HG02571 (cell line): ENCODE measurements around the gene POLDIP2.

Source experiments
- ATAC-seq: cut with Tn5 transposase; IDR thresholded peaks from one replicate; pipeline ENCODE4 v1.9.1; 2021; ENCODE audit warnings: mild to moderate bottlenecking, moderate library complexity; ENCODE audit not compliant: unreplicated experiment

Gene POLDIP2, protein sequence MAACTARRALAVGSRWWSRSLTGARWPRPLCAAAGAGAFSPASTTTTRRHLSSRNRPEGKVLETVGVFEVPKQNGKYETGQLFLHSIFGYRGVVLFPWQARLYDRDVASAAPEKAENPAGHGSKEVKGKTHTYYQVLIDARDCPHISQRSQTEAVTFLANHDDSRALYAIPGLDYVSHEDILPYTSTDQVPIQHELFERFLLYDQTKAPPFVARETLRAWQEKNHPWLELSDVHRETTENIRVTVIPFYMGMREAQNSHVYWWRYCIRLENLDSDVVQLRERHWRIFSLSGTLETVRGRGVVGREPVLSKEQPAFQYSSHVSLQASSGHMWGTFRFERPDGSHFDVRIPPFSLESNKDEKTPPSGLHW

DNA sequence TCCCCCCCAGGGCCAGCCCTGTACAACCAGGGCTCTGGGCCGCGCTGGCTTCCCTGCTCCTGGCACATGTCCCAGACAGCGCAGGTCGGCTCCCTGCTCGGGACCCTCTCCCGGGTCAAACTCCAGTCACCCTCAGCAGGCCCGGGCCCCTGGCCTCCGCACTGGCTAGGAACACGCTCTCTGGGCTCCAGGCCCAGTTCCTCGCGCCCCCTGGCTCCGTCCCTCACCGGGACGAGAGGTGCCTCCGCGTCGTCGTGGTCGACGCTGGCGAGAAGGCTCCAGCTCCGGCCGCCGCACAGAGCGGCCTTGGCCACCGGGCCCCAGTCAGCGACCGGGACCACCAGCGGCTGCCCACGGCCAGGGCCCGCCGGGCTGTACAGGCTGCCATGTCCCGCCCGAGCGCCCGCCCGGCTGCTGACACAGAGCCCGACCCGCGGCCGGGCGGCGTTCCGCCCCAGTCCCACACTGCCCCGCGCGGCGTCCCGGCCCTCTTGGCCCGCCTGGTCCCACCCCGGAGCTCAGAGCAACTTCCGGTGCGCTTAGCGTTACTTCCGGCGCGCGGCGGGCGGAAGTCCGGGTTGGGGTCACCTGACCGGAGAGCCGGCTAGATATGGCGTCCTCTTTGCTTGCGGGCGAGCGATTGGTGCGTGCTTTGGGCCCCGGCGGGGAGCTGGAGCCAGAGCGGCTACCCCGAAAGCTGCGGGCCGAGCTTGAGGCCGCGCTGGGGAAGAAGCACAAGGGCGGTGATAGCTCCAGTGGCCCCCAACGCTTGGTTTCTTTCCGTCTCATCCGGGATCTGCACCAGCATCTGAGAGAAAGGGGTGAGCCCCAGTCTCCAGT lies at the start of gene POLDIP2:
Gene POLDIP2, minus strand, starts transcription at position 467 of the 840 bp plus-strand sequence. Its CDS starts 79 bp downstream, at position 388.
- ATAC-seq, result peak; percentile 94

DNA sequence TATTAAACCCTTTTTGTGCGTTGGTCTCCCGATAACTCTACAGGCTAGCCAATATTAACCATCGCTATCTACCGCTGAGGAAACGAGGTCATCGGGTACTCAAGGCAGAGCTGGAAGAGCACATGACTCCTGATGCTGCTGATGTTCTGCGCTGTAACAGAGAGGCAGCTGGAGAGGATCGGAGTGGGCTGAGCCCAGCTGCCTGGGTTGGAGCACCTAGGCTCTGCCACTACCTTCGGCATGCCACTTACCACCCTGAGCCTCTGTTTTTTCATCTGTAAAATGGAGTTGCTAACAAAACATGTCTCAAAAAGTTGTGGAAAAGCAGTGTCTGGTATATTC lies 49.1 kb upstream of the POLDIP2 start:
- no peak for ATAC-seq

DNA sequence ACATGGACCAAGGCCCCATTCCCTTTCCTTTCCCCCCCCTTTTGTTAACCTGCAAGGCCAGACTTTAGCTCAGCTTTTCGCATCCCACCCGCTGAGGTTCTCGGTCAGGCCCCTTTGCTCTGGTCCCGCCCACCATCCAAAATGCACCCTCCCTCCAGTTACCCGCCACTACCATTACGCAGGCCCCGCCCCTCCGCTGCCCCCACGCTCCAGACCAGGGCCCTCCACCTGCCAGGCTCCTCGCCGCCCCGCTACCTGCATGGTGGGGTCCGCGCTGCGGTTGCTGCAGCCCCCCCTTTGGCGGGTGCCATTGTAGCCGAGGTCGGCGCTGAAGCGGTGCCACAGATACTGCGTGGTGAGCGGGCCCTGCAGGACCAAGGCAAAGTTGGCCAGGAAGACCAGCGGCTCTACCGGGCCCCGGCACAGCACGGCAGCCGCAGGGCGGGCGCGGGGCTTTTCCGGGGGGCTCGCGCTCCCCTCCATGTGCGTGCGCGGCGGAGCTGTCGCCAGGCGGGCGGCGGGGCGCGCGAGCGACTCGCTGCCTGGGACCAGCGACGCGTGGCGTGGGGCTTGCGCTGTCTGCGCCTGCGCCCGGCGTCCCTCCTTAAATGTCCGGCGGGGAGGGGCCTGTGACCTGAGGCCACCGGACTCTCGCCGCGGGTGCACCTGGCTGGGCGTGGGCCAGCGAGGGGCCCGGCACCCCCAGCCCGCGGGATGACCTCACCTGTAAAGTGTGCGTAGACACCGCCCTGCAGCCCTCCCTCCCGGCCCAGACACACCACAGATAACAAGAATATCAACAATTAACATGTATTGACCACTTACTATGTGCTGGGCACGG lies 48.5 kb upstream of the POLDIP2 start, which contains the start of gene SLC46A1:
Gene SLC46A1, minus strand, starts transcription at position 581 of the 841 bp plus-strand sequence. Its CDS starts 98 bp downstream, at position 483.
- ATAC-seq, result peak; percentile 54

DNA sequence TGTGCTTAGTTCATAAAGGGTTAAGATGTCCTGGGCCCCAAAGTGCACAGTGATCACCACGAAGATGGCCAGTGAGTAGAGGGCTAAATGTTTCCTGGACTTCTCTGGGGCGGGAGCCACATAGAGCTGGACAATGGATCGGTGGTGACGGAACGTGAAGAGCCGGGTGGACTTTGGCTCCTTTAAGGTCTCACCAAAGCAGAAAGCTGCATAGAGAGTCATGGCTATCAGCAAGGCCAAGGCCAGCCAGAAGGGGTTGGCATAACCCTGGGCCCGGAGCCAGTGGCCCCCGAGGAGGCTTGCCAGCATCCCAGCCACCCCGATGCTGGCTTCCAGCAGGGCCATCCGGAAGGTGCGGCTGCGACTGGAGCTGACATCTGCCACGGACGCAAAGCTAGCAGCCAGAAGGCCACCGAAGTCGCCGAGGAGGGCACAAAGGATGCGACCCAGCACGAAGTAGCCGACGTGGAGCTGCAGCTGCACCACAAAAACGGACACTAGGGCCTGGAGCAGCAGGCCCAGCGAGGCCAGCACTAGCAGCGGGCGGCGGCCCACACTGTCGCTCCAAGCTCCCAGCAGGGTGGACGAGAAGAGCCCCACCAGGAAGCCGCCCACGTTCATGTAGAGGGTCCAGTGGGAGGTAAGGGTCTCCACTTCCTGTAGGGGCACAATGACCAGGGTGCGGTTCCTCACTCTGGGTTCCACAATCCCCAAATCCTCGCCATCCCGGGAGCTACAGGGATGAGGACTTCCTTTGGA lies 47.7 kb upstream of the POLDIP2 start:
- ATAC-seq, result no peak

DNA sequence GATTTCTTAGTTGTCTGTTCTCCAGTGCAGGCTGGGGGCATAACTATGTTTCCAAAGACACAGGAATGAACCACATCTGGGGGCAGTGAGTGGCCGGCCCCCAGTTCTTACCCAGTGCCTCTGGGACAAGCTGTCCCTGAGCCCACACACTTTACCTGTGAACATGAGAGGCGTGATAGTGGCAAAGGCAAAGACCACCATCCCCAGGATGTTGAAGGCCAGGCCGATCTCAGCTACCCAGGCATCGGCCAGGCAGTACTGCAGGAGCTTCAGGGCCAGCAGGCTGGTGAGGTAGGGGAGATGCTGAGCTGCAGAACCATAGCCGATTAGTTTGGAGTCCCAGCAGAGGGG lies 47.1 kb upstream of the POLDIP2 start:
- ATAC-seq, result no peak

DNA sequence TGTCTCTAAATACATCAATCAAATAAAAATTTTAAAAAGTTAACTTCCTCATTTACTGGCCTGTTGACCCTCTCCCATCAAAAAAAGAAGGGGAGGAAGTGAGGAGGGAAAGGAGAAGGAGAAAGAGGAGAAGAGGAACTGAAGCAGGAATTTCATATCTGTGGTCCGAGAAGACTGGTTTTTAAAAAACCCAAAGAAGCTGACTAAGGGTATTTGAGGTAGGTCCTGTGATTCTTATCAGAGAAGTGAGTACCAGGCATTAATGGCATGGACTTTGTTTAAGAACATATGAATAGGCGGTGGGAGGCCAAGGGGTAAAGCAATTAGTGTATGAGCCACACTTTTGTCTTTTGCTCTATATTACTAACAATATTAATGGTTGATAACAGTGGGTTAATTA lies 46.7 kb upstream of the POLDIP2 start:
- ATAC-seq, result no peak

DNA sequence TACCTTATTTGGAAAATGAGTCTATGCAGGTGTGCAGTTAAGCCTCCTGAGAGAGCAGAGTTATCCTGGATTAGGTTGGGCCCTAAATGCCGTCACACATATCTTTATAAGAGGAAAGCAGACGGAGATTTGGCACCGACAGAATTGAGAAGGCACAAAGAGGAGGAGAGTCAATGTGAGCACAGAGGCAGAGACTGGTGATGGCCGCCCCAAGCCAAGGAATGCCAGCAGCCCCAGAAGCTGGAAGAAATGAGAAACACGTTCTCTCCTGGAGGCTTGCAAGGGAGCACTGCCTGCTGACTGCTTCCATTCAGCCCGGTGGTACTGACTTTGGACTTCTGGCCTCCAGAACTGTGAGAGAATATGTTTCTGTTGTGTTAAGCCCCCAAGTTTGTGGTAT lies 45.5 kb upstream of the POLDIP2 start:
- no peak for ATAC-seq

DNA sequence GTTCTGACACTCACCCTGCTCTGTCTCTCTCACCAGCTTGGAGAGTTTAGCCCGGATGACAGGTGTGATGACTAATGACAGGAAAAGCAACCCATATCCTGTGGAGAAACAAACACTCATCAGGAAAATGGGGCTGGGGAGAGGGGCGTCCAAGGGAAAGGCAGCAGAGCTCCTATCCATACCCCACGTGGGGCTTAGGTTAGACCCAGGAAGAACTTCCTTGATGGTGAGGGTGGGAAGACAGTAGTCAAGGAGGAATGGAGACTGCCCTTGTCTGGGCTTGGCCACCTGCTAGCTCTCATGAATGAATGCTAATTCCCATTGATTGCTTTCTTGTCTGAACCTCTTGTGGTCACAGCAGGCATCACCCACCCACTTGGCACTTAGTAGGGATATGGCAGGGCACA lies 44.9 kb upstream of the POLDIP2 start:
- no peak for ATAC-seq

DNA sequence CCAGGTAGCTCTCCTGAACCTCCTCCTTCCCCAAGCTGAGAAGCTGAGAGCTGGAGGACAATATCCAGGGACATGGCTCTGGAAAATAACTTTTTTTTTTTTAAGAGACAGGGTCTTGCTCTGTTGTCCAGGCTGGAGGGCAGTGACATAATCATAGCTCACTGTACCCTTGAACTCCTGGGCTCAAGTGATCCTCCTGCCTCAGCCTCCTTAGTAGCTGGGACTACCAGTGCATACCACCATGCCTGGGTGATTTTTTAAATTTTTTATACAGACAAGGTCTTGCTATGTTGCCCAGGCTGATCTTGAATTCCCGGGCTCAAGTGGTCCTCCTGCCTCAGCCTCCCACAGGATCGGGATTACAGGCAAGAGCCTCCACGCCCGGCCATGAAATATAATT lies 42.5 kb upstream of the POLDIP2 start:
- no peak for ATAC-seq

DNA sequence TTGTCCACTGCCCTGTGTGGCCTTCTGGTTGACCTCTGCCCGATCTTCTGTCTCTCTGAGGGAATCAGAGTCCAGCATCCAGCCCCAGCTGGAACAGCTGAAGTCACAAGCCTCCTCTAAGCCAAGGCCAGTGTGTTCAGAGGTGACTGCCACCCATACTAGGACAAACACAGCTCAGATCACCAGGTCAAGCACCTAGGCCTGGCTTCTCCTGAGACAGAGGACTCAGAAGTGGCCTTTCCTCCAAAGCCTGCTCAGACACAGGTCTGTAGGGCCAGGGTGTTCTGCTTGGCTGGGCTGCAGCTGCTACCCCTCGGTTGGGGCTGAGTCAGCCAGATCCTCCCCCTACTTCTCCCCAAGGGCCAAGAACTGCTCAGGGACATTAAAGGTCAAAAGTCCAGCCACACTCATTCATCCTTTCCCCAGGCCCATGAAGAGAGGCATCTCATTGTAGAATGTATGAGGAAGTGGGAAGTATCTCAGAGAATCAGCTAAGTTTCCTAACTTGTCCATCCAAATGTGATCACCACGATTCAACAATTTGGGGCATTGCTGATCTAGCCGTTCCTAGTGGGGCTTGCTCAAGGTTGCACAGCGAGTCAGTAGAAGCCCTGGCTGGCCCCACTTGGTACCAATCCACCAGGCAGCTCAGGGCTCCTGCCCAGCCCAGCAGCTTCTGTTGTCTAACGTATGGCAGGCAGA lies 41.1 kb upstream of the POLDIP2 start:
- no peak for ATAC-seq

DNA sequence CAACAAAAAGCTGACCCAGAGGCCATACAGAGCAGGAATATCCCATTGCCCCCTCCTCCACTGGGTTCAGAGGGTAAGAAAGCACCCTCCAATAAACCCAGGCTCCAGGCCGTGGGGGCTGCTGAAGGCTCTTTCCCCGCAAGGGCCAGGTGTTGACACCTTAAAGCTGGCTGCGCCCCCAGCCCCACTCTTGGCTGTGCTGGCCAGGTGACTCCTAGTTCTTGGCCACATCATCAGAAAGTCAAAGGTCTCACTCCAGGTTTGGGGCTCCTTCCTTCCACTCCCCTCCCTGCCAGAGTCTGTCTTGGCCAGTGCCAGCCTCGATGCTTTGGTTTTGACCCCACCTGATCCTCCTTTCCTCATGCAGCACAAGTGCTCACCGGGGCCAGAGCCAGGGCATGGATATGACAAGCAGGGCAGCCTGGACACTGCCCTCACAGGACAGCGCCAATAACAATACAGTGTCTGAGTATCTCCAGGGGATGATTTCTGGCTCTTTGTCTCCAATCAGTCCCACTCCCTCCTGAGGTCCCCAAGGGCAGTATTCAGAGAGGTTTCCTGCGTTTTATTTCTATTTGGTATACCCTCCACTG lies 40.5 kb upstream of the POLDIP2 start:
- no peak for ATAC-seq

DNA sequence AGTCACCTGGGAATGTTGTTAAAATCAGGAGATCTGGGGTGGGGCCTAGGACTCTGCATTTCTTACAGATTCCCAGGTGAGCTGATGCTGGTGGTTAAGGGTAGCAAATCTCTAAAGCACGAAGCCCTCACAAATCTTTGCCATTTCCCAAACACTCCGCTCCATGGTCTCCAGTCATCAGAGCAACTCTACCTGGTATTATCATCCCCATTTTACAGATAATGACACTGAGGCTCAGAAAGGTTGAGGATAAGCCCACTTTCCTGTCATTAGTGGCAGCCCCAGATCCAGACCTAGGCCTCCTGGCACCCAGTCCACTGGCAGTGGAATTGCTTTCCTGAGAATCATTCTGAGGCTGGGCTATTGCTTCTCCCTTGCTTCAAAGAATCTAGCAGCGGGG lies 39.9 kb upstream of the POLDIP2 start:
- ATAC-seq, result no peak

DNA sequence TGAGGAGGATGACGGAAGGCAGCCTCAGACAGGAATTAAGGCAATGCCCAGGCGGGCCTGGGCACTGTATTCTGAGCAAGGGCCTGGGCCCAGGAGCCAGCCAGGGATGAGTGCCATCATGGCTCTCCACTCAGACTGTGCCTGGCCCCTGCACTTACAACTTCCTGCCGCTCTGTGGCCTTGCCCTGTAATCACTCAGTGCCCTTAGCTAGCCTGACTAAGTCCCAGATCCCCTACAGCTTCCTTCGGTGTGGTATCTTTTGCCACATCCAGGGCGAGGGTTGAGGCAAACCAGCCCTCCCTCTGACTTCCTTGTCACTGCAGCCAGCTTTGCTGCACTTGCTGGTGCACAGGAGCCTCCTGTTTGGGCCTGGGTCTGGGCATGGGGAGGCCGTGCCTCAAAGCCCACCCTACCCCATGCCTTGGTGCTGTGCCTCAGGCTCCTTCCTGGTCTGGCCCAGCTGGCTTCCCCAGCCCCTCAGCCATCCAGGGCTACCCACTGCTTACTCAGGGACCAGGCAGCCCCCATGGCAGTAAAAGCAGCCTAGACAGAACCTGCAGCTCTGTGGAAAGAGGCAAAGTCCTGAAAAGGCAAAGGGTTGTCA lies 39.4 kb upstream of the POLDIP2 start:
- ATAC-seq, result no peak

DNA sequence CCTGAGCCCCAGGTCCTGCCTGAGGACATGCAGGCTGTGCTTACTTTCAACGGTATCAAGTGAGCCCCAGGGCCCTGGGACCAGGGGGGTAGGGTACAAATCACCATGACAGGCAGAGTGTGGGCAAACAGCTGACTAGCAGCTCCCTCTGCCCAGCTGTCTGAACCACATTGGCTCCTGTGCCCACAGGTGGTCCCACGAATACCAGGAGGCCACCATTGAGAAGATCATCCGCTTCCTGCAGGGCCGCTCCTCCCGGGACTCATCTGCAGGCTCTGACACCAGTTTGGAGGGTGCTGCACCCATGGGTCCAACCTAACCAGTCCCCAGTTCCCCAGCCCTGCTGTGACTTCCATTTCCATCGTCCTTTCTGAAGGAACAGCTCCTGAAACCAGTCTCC lies 38.6 kb upstream of the POLDIP2 start:
- no peak for ATAC-seq

DNA sequence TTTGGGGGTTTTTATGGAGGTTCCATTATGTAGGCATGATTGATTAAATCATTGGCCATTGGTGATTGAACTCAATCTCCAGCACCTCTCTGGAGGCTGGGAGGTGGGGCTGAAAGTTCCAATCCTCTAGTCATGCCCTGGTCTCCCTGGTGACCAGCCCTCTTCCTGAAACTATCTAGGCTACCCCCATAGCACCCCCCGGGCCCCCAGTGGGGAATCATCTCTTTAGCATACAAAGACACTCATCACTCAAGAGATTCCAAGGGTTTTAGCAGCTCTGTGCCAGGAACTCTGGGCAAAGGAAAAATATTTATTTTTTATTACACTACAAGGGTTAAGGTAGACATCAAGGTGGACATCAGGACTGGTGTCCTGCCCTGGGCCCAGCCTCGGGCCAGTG lies 38.1 kb upstream of the POLDIP2 start:
- no peak for ATAC-seq

DNA sequence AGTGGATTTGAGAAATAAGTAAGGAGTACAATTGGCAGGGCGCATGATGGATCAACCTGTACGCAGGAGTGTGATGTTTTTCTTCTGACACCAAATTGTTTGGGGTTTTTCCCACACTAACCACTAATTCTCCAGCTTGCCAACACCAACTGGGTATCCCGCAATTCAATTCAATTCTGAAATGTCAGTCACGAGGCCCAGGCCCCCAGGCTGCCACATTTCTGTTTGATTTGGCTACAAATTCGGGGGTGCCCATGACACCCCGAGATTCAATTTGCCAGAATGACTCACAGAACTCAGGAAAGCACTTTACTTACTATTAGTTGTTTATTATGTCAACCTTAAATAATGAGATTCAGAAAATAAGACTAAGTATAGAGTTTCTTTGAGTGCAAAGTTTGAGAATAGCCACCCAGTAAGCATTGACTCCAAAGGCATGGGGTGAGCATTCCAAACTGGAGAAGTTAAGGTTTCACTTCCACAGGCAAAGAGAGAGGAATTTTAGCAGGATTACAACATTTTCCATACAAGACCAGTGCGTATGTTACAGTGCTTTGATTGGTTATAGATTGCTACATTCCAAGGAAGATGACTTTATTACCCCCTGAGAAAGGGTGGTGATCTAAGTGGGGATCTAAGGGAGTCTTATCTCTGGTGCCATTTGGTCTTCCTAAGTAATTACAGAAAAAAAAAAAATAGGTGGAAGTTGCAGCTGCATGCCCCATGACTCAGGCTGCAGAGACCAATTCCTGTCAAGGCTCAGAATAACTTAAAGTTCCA lies 37.2 kb upstream of the POLDIP2 start:
- no peak for ATAC-seq

DNA sequence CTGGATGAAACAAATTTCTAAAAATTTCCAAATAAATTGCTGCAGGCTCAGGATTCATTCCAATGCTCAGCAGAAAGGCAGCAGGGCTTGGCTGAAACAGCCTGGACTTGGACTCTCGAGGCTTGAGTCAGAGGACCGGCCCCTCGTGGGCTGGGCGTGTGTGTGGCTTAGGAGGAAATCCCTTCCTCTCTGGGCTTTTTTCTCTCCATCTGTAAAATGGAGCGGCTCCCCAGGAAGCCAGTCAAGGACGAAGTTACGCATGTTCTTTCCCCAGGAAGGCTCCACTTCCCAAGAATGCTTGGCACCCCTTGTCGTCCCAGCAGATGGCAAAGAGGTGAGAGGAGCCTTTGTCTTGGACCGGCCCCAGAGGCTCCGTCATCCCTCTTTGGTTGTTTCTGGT lies 35.2 kb upstream of the POLDIP2 start:
- no peak for ATAC-seq

DNA sequence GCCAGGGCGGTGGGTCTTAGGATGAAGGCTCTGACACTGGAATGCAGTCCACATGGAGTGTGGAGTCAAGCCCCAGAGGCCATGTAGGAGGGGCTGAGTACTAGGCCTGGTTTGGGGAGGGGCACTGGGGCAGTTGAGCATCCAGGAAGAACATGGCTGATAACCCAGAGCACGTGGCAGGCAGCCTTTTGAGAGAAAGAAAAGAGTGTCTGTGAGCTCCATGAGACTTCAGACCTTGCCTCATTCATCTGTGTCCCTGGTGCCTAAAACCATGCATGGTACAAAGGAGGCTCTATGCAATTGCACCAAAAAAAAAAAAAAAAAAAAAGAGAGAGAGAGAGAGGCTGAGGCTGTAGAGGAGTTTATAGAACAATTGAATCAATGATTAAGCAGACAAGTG lies 34.1 kb upstream of the POLDIP2 start:
- no peak for ATAC-seq
